Tibial artery (tissue), 4 donors: ENCODE results near the gene ELFN1.

ENCODE experiments used
- DNase-seq, 2 donors: peaks; one replicate each; pipeline ENCODE4 v3.0.0-alpha.2; 2019
- H3K27ac ChIP-seq, 2 donors: fragments of 200-600 bp; sonication (generic) in 1 of 2; 1 replicate in 1 of 2; 2 replicates in 1 of 2; pipeline ENCODE4 v1.5.1; 2018 to 2019; ENCODE audit warnings: mild to moderate bottlenecking in 1 of 2
- H3K27me3 ChIP-seq, 2 donors: fragments of 200-600 bp; sonication (generic) in 1 of 2; one replicate each; pipeline versions ENCODE4 v1.5.1 to v1.6.0; 2016 to 2019
- H3K36me3 ChIP-seq, 3 donors: fragments of 200-600 bp; sonication (generic) in 2 of 3; one replicate each; pipeline ENCODE4 v1.5.1; 2016 to 2019; ENCODE audit warnings: mild to moderate bottlenecking in 2 of 3
- H3K4me1 ChIP-seq, 4 donors: fragments of 200-600 bp; sonication (generic) in 2 of 4; 1 replicate in 3 of 4; 2 replicates in 1 of 4; pipeline ENCODE4 v1.5.1; 2016 to 2019
- H3K4me3 ChIP-seq, 2 donors: fragments of 200-600 bp; sonication (generic) in 1 of 2; 1 replicate in 1 of 2; 2 replicates in 1 of 2; pipeline ENCODE4 v1.5.1; 2018 to 2019; ENCODE audit warnings: mild to moderate bottlenecking in 2 of 2
- H3K9me3 ChIP-seq, 3 donors: fragments of 200-600 bp; sonication (generic) in 1 of 3; one replicate each; pipeline ENCODE4 v1.5.1; 2016 to 2019
- intact Hi-C: fragments of 100-400 bp; cut with DNase I; formaldehyde crosslinking; loops from one replicate; pipeline ENCODE4 v1.15.0; 2023; ENCODE audit warnings: low total_unique reads
- TF ChIP-seq, protein P1 (sequence below), 2 experiments: fragments of 200-600 bp in 1 of 2; fragments of 450-650 bp in 1 of 2; IDR thresholded peaks; one replicate each; pipeline ENCODE4 v1.5.1; 2017 to 2019; ENCODE audit warnings: antibody characterized with exemption in 2 of 2, mild to moderate bottlenecking in 1 of 2, moderate library complexity in 1 of 2

ELFN1 gene

DNA sequence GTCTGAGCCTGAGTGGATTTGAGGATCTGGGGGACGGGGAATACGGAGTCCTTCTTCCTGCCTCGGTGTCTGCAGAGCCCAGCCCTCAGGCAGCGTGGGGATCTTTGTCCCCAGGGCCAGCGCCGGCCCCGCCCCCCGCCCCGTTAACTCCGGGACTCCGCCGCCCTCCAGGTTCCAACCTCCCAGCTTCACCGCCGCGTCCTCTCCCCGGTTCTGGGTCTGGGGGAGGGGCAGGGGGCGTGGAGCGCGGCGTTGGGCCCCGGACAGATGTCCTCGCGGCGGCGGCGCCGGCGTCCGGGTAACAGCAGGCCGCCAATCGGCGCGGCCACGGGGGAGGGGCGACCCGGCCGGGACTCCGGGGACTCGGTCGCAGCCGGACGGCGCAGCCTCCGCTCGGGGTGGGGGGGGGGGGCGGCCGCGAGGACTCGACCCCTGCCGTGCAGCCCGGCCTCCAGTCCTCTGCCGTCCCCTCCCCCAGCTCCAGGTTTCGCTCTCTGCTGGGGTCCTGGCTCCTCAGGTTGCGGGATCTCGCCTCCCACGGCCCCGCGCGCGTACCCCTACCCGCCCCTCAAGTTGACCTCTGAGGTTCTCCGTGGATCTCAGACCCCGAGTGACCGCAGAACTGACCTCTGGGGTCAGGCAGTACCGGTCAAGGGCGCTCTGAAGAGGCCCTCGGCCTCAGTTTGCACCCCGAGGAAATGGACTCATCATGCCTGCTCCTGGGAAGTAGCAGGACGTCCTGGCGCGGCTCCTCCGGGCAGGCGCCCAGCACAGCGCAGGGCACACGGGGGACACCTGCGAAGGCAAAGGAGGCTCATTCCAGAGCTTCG lies 2.3 kb upstream of the ELFN1 start:
- Histone ChIP-seq H3K27me3 (peaks cover 0 to 98% of the 10 kb centered on the region in 2 donors), H3K4me1 (peaks cover 0 to 63% (median 54%) of the 10 kb centered on the region in 4 donors), H3K4me3 (peak overlapping the region; percentile 43 to 60), H3K27ac (no peak overlapping the region), H3K36me3 (no peaks in the 10 kb centered on the region), H3K9me3 (no peaks in the 10 kb centered on the region)
- DNase-seq: peak; percentile 13 to 59
- intact Hi-C loops: loop anchor here (5.0 kb wide), 1 partner anchor 545 kb away; no protein-coding TSS in a partner anchor
- TF ChIP-seq, protein P1, sequence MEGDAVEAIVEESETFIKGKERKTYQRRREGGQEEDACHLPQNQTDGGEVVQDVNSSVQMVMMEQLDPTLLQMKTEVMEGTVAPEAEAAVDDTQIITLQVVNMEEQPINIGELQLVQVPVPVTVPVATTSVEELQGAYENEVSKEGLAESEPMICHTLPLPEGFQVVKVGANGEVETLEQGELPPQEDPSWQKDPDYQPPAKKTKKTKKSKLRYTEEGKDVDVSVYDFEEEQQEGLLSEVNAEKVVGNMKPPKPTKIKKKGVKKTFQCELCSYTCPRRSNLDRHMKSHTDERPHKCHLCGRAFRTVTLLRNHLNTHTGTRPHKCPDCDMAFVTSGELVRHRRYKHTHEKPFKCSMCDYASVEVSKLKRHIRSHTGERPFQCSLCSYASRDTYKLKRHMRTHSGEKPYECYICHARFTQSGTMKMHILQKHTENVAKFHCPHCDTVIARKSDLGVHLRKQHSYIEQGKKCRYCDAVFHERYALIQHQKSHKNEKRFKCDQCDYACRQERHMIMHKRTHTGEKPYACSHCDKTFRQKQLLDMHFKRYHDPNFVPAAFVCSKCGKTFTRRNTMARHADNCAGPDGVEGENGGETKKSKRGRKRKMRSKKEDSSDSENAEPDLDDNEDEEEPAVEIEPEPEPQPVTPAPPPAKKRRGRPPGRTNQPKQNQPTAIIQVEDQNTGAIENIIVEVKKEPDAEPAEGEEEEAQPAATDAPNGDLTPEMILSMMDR (IDR thresholded peaks at IDR 0.05): no peak

DNA sequence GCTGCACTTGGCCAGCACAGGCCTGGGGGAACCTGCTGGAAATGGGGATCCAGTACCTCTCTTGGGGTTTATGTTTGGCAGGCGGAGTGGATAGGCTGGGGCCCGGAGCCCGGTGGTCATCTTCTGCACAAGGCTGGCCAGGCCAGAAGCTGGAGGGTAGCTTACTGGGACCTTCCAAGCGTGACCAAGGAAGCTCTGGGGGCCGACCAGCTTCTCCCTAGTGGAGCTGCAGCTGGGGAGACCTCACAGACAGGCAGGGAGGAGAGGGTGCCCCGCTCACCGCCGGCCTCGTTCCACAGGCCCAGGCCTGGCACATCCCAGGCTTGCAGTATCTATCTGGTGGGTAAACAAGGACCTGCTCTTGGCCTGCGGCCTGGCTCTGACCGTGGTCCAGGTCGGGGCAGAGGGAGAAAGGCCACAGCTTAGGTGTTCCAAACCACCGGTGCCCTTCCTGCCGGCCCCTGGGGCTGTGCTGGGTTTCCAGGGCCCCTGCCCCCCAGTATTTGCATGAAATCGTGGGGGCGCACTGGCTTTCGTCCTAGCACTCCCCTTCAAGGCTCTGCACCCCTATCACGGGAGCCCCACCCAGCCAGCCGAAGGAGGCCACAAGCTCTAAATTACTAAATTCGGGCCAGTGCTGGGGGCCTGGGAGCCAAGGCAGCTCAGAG lies 1.5 kb upstream of the ELFN1 start:
- H3K27ac ChIP-seq: no peak overlapping the region

DNA sequence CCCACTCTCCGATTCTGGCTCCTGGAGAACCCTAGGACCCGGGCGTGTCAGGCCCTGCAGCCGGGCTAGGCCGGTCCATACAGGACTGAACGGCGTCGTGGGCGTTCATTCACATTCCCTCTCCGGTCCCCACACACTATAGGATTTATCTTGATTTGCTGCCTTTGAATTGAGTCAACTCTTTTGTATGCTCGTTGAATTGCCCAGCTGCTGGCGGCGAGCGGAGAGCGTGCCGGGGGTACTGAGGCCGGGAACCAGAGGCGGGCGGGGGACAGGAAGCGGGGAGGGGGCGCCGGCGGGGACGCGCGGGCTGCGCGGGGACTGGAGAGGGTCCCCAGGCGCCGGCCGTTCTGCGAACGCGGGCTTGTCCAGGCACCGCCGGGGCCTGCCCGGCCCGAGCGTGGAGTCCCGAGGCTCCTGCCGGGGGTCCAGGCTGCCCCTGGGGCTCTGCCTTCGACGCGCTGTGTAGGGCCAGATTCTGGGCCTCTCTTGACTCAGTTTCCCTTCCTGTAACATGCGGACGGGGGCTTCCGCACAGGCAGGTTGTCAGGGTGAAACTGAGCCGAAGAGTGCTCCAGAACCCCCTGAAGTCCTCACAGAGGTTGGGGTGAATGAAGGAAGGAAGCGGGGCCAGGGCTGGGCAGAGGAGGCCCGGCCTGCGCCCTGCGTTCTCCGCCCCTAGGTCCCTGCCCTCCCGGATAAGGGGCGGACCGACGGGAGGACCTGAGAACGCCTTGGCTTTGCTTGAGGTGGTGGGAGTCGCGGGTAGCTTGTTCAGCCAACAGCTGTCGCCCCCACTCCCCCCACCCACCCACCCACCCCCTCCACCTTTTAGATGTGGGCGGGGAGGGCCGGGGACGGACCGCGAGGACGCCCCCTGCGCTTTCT lies 769 bp upstream of the ELFN1 start:
- intact Hi-C loops: loop anchor here (5.0 kb wide), 1 partner anchor 543 kb away; no protein-coding TSS in a partner anchor
- TF ChIP-seq, protein P1 (IDR thresholded peaks at IDR 0.05): no peak
- peaks cover 0 to 98% of the 10 kb centered on the region in 2 donors for H3K27me3 ChIP-seq
- no peak overlapping the region for H3K27ac ChIP-seq
- peak; percentile 5 to 44 for DNase-seq
- H3K4me1 ChIP-seq: peaks cover 0 to 61% (median 51%) of the 10 kb centered on the region in 4 donors
- no peaks in the 10 kb centered on the region for H3K9me3 ChIP-seq
- no peaks in the 10 kb centered on the region for H3K36me3 ChIP-seq
- peak overlapping the region in 1 of 2 donors; percentile 46 for H3K4me3 ChIP-seq

More for the DNA sequence above, 1.5 kb upstream of the ELFN1 start:
- no peaks in the 10 kb centered on the region for H3K9me3 ChIP-seq
- peak; percentile 8 to 57 for DNase-seq
- intact Hi-C loops: loop anchor here (5.0 kb wide), 1 partner anchor 544 kb away; no protein-coding TSS in a partner anchor
- H3K36me3 ChIP-seq: no peaks in the 10 kb centered on the region
- TF ChIP-seq, protein P1 (IDR thresholded peaks at IDR 0.05): no peak
- H3K27me3 ChIP-seq: peaks cover 0 to 98% of the 10 kb centered on the region in 2 donors
- H3K4me1 ChIP-seq: peaks cover 0 to 63% (median 54%) of the 10 kb centered on the region in 4 donors
- no peak overlapping the region for H3K4me3 ChIP-seq

- peak; percentile 3 to 48 for DNase-seq
- Histone ChIP-seq H3K27ac (no peak overlapping the region), H3K36me3 (no peaks in the 10 kb centered on the region), H3K9me3 (no peaks in the 10 kb centered on the region), H3K4me3 (no peak overlapping the region), H3K27me3 (peaks cover 0 to 100% of the 10 kb centered on the region in 2 donors), H3K4me1 (peaks cover 0 to 46% (median 35%) of the 10 kb centered on the region in 4 donors)
- TF ChIP-seq, protein P1 (IDR thresholded peaks at IDR 0.05): no peak
- intact Hi-C loops: loop anchor here (10.0 kb wide), 1 partner anchor 674 kb away; no protein-coding TSS in a partner anchor
Measured at GRCh38 chr7:1670894-1671593, 967 bp downstream of the ELFN1 start.
